IMR-90 (cell line): ENCODE measurements around the gene DUSP6. TPM values are rescaled to one million over a fixed set of nuclear protein-coding genes. Genes with fewer than 3 reads are reported as not detected.
A peak's percentile ranks its signal among the peaks of the same experiment; 100 is the strongest.

Experiments
- ATAC-seq: fragments of 200-7000 bp; cut with Tn5 transposase; 2 replicates; pipeline ENCODE4 v1.9.1; 2020; ENCODE audit warnings: low read depth, mild to moderate bottlenecking, moderate library complexity
- BruUV-seq: library from RNA; stranded (reverse); fragments of 400-500 nt; replicated peaks from 2 replicates; lab custom pipeline; 2021; lab: Mats Ljungman, UMichigan
- CTCF ChIA-PET: fragments of 300-600 bp; formaldehyde crosslinking; extraction: SDS; loops from one replicate; lab custom pipeline; 2021; ENCODE audit warnings: antibody characterized with exemption; lab: Yijun Ruan, JAX
- POLR2A ChIA-PET: fragments of 300-600 bp; sonication (Branson Sonifier 250); formaldehyde crosslinking; loops from one replicate; lab custom pipeline; 2022; ENCODE audit warnings: antibody characterized with exemption; ENCODE audit not compliant: unreplicated experiment; lab: Charles Lee
- DNase-seq: peaks from one replicate; pipeline ENCODE4 v3.0.0; 2013
- H2AFZ ChIP-seq: replicated peaks from 2 replicates; pipeline ENCODE3; 2013; ENCODE audit warnings: low read length, mild to moderate bottlenecking; ENCODE audit not compliant: poor library complexity
- H2AK5ac ChIP-seq: 2 replicates; pipeline ENCODE4 v1.6.1; 2013; ENCODE audit warnings: low read depth, low read length, inconsistent platforms
- H2AK9ac ChIP-seq: replicated peaks from 2 replicates; pipeline ENCODE3; 2013; ENCODE audit warnings: mild to moderate bottlenecking, low read depth, low read length, moderate library complexity; ENCODE audit not compliant: poor library complexity
- H2BK120ac ChIP-seq: 2 replicates; pipeline ENCODE4 v1.6.1; 2013; ENCODE audit warnings: low read depth, low read length, inconsistent platforms
- H2BK15ac ChIP-seq: 3 replicates; pipeline ENCODE4 v1.6.1; 2013; ENCODE audit warnings: low read depth, low read length, inconsistent platforms
- H2BK20ac ChIP-seq: 2 replicates; pipeline ENCODE4 v1.6.1; 2013; ENCODE audit warnings: low read depth, mild to moderate bottlenecking, inconsistent platforms, low read length, moderate library complexity
- H2BK5ac ChIP-seq: 2 replicates; pipeline ENCODE4 v1.6.1; 2013; ENCODE audit warnings: mild to moderate bottlenecking, low read depth, low read length, inconsistent platforms; ENCODE audit not compliant: poor library complexity, severe bottlenecking
- H3K14ac ChIP-seq: replicated peaks from 2 replicates; pipeline ENCODE4 v1.6.1; 2013; ENCODE audit warnings: low read depth, low read length, inconsistent platforms
- H3K18ac ChIP-seq: 2 replicates; pipeline ENCODE4 v1.6.1; 2013; ENCODE audit warnings: low read depth, low read length, control low read depth
- H3K23ac ChIP-seq: 2 replicates; pipeline ENCODE4 v1.6.1; 2013; ENCODE audit warnings: low read depth, low read length, inconsistent platforms
- H3K27ac ChIP-seq: 2 replicates; pipeline ENCODE4 v1.5.1; 2013; ENCODE audit warnings: mild to moderate bottlenecking, control low read depth, low read length; ENCODE audit not compliant: insufficient read depth
- H3K27me3 ChIP-seq: 2 replicates; pipeline ENCODE4 v1.6.1; 2013; ENCODE audit warnings: low read length; ENCODE audit not compliant: control insufficient read depth, insufficient read depth
- H3K36me3 ChIP-seq: 2 replicates; pipeline ENCODE4 v1.6.1; 2013; ENCODE audit warnings: low read length, mixed read lengths; ENCODE audit not compliant: control insufficient read depth, insufficient read depth
- H3K4ac ChIP-seq: 2 replicates; pipeline ENCODE4 v1.6.1; 2013; ENCODE audit warnings: low read depth, low read length, inconsistent platforms
- H3K4me1 ChIP-seq: 2 replicates; pipeline ENCODE4 v1.6.1; 2013; ENCODE audit warnings: low read length, mixed read lengths; ENCODE audit not compliant: control insufficient read depth, insufficient read depth
- H3K4me2 ChIP-seq: 2 replicates; pipeline ENCODE4 v1.6.1; 2013; ENCODE audit warnings: low read depth, mild to moderate bottlenecking, control low read depth, low read length, moderate library complexity
- H3K4me3 ChIP-seq: 2 replicates; pipeline ENCODE4 v1.5.1; 2013; ENCODE audit warnings: low read depth, mild to moderate bottlenecking, control low read depth, low read length, moderate library complexity; ENCODE audit not compliant: insufficient read depth
- H3K56ac ChIP-seq: 2 replicates; pipeline ENCODE4 v1.6.1; 2013; ENCODE audit warnings: low read length, inconsistent platforms; ENCODE audit not compliant: insufficient read depth; ENCODE audit errors: extremely low read depth
- H3K79me1 ChIP-seq, 2 experiments: 2 replicates each; pipeline ENCODE4 v1.6.1; 2013; ENCODE audit warnings: low read length in 2 of 2, inconsistent platforms in 1 of 2, low read depth in 1 of 2
- H3K9ac ChIP-seq: 2 replicates; pipeline ENCODE4 v1.6.1; 2013; ENCODE audit warnings: low read depth, low read length, control low read depth
- H3K9me1 ChIP-seq: 2 replicates; pipeline ENCODE4 v1.6.1; 2013; ENCODE audit warnings: low read length, inconsistent platforms; ENCODE audit not compliant: insufficient read depth
- H3K9me3 ChIP-seq: 2 replicates; pipeline ENCODE4 v1.6.1; 2013; ENCODE audit warnings: low read length; ENCODE audit not compliant: control insufficient read depth, insufficient read depth
- H4K20me1 ChIP-seq: 2 replicates; pipeline ENCODE4 v1.6.1; 2013; ENCODE audit warnings: low read length, inconsistent platforms; ENCODE audit not compliant: insufficient read depth
- H4K5ac ChIP-seq: 2 replicates; pipeline ENCODE4 v1.6.1; 2013; ENCODE audit warnings: mild to moderate bottlenecking, low read depth, low read length, control low read depth
- H4K8ac ChIP-seq, 2 experiments: 2 replicates each; pipeline ENCODE4 v1.6.1; 2013; ENCODE audit warnings: low read depth in 2 of 2, low read length in 2 of 2, control low read depth in 1 of 2, inconsistent platforms in 1 of 2
- H4K91ac ChIP-seq: 2 replicates; pipeline ENCODE4 v1.6.1; 2013; ENCODE audit warnings: low read depth, low read length, inconsistent platforms; ENCODE audit not compliant: insufficient read depth
- BHLHE40 ChIP-seq: fragments of 150-350 bp; IDR thresholded peaks from 2 replicates; pipeline ENCODE4 v1.6.1; 2016; ENCODE audit warnings: mild to moderate bottlenecking, low read depth, low read length
- MXI1 ChIP-seq: IDR thresholded peaks from 2 replicates; pipeline ENCODE4 v1.6.1; 2012; ENCODE audit warnings: low read depth, mild to moderate bottlenecking, low read length, moderate library complexity, borderline replicate concordance
- POLR2A ChIP-seq: IDR thresholded peaks from 2 replicates; pipeline ENCODE4 v1.6.1; 2012; ENCODE audit warnings: mild to moderate bottlenecking, low read depth, low read length
- RAD21 ChIP-seq: IDR thresholded peaks from 2 replicates; pipeline ENCODE4 v1.6.1; 2012; ENCODE audit warnings: low read length, improper control_type of control experiment
- WGBS, 2 experiments: methylation state at CpG; one replicate each; pipeline versions ENCODE4 v1.1.5 to v1.1.7; 2013; ENCODE audit warnings: missing lambda C conversion rate in 2 of 2; ENCODE audit not compliant: insufficient read length in 1 of 2; ENCODE audit errors: extremely low coverage in 2 of 2; 5-methylcytosine and 5-hydroxymethylcytosine counted together
- dilution Hi-C: fragments of 300-500 bp; cut with HindIII; formaldehyde crosslinking; loops from one replicate; pipeline ENCODE4 v1.14.3; 2018; ENCODE audit warnings: low sequenced_read_pairs; ENCODE audit not compliant: unreplicated experiment
- in situ Hi-C: fragments of 300-500 bp; cut with MboI; formaldehyde crosslinking; loops from 3 replicates; pipeline ENCODE4 v1.14.3; 2019; ENCODE audit warnings: low sequenced_read_pairs, inconsistent platforms, mixed read lengths
- intact Hi-C: fragments of 100-400 bp; cut with micrococcal nuclease; formaldehyde crosslinking; loops from 2 replicates; pipeline ENCODE4 v1.10.0; 2022
- polyA plus RNA-seq, 3 experiments: library from polyadenylated mRNA; depleted of rRNA; stranded (reverse); fragments of >200 nt; gene quantifications; 2 replicates each; pipeline ENCODE4 v1.2.3, GENCODE V29; 2012; ENCODE audit warnings: low replicate concordance in 1 of 3
- total RNA-seq: library from RNA; depleted of rRNA; stranded (reverse); fragments of >200 nt; gene quantifications from 2 replicates; pipeline ENCODE4 v1.2.3, GENCODE V29; 2012
- TF ChIP-seq, protein P1 (sequence below): fragments of 150-350 bp; IDR thresholded peaks from 2 replicates; pipeline ENCODE4 v1.6.1; 2017; ENCODE audit warnings: mild to moderate bottlenecking, antibody characterized with exemption, low read length, low read depth
- TF ChIP-seq, protein P2 (sequence below): conservative IDR thresholded peaks from 2 replicates; pipeline ENCODE4 v1.5.1; 2012; ENCODE audit warnings: mild to moderate bottlenecking, low read depth, low read length, improper control_type of control experiment

DUSP6 gene
- total and polyA plus RNA-seq, 2 of the 4 experiments (the other 2 are of a cell fraction), result 38.5 to 70.1 TPM

DNA sequence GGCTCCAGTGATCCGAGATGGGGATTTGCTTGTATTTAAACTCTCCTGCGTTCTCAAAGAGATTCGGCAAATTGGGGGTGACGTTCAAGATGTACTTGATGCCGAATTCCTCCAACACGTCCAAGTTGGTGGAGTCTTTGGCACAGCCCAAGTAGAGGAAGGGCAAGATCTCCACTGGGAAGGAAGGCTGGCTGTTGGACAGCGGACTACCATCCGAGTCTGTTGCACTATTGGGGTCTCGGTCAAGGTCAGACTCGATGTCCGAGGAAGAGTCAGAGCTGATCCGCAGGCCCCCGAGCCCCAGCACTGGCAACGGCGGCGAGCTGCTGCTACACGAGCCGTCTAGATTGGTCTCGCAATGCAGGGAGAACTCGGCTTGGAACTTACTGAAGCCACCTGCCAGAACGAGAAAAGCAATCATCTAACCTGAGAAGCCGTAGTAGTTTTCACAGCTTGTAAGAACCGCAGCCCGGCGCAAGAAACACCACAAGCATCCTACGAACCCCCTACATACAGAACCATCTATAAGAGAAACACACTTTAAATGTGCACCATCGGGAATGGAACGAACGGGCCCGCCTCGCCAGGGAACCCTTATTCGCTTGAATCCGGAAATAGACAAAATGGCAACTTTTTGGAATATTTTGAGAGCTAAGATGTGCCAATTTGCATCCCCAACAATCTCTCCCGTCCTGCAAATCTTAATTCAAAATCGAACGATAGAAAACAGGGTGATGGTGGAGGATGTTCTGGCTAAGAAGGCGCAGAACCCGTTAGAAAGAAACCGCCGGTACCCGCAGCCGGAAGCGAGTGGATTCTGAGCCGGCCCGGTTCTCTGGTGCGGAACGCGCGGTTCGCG is 1.4 kb downstream of the DUSP6 start:
- H3K18ac ChIP-seq, result peak overlapping the region; percentile 21
- peaks cover 12 to 58% of the 10 kb centered on the region in 2 experiments for H3K79me1 ChIP-seq
- peak overlapping the region; percentile 91 for H3K4me3 ChIP-seq
- peak overlapping the region; percentile 90 for H2AK9ac ChIP-seq
- H3K56ac ChIP-seq, result peak overlapping the region; percentile 72
- H4K8ac ChIP-seq, result peak overlapping the region; percentile 34 to 78
- peak overlapping the region; percentile 84 for H2AFZ ChIP-seq
- peak overlapping the region; percentile 89 for H3K9ac ChIP-seq
- peak overlapping the region; percentile 88 for H2BK5ac ChIP-seq
- H3K4ac ChIP-seq, result peak overlapping the region; percentile 92
- TF ChIP-seq, protein P1, sequence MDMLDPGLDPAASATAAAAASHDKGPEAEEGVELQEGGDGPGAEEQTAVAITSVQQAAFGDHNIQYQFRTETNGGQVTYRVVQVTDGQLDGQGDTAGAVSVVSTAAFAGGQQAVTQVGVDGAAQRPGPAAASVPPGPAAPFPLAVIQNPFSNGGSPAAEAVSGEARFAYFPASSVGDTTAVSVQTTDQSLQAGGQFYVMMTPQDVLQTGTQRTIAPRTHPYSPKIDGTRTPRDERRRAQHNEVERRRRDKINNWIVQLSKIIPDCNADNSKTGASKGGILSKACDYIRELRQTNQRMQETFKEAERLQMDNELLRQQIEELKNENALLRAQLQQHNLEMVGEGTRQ, result no peak
- TF ChIP-seq MXI1 (peak; percentile 48; the same call in 1 of the 2 replicates), BHLHE40 (no peak), POLR2A (peak; percentile 29; the same call in 1 of the 2 replicates), RAD21 (0 out of 2 replicates have a peak, but pooled peaks have one; percentile 1)
- TF ChIP-seq, protein P2, sequence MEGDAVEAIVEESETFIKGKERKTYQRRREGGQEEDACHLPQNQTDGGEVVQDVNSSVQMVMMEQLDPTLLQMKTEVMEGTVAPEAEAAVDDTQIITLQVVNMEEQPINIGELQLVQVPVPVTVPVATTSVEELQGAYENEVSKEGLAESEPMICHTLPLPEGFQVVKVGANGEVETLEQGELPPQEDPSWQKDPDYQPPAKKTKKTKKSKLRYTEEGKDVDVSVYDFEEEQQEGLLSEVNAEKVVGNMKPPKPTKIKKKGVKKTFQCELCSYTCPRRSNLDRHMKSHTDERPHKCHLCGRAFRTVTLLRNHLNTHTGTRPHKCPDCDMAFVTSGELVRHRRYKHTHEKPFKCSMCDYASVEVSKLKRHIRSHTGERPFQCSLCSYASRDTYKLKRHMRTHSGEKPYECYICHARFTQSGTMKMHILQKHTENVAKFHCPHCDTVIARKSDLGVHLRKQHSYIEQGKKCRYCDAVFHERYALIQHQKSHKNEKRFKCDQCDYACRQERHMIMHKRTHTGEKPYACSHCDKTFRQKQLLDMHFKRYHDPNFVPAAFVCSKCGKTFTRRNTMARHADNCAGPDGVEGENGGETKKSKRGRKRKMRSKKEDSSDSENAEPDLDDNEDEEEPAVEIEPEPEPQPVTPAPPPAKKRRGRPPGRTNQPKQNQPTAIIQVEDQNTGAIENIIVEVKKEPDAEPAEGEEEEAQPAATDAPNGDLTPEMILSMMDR, result no peak
- peaks cover 10% of the 10 kb centered on the region for H3K4me1 ChIP-seq
- peak overlapping the region; percentile 99 for H3K23ac ChIP-seq
- peak overlapping the region; percentile 96 for H3K14ac ChIP-seq
- no peak for DNase-seq
- H3K27me3 ChIP-seq, result no peaks in the 10 kb centered on the region
- peak overlapping the region; percentile 78 for H3K4me2 ChIP-seq
- H3K27ac ChIP-seq, result peak overlapping the region; percentile 90
- in situ Hi-C loops, result loop anchor here (10.0 kb wide), 1 partner anchor 174 kb away; the partner anchor contains the start of genes GALNT4 and POC1B
- peak overlapping the region; percentile 8; the same call in 1 of the 2 replicates for H2BK20ac ChIP-seq
- no peak for ATAC-seq
- H2AK5ac ChIP-seq, result peak overlapping the region; percentile 71
- ChIA-PET POLR2A (interaction anchor here (1.0 to 5.3 kb wide), 4 partner anchors 37 to 125 kb away, joined by 4 to 54 read pairs (median 8); no protein-coding TSS in a partner anchor), CTCF (interaction anchor here (2.9 kb wide), 1 partner anchor 110 kb away, joined by 12 read pairs; no protein-coding TSS in a partner anchor)
- dilution Hi-C loops, result no loop called here
- no peaks in the 10 kb centered on the region for H3K9me3 ChIP-seq
- peak overlapping the region; percentile 40; the same call in 2 of the 3 replicates for H2BK15ac ChIP-seq
- peaks cover 32% of the 10 kb centered on the region for H4K20me1 ChIP-seq
- peak overlapping the region; percentile 11 for H4K5ac ChIP-seq
- peak overlapping the region; percentile 65 for H2BK120ac ChIP-seq
- BruUV-seq, result no TSS peak
- intact Hi-C loops, result loop anchor here (1.0 to 5.0 kb wide), 3 partner anchors 169 to 300 kb away; no protein-coding TSS in a partner anchor
- WGBS, 2 experiments, result 1% methylated on average over 22 of the region's 51 CpGs; no CpG with 5 or more reads in 1 of the 2 experiments
- H3K9me1 ChIP-seq, result peaks cover 13% of the 10 kb centered on the region
- H3K36me3 ChIP-seq, result peaks cover 11% of the 10 kb centered on the region
- H4K91ac ChIP-seq, result peak overlapping the region; percentile 81
